IMR-90 (cell line): ENCODE results near the gene MCRS1. TPM values are rescaled to one million over a fixed set of nuclear protein-coding genes. Genes with fewer than 3 reads are reported as not detected.

Experiments
- ATAC-seq: fragments of 200-7000 bp; cut with Tn5 transposase; 2 replicates; pipeline ENCODE4 v1.9.1; 2020; ENCODE audit warnings: low read depth, mild to moderate bottlenecking, moderate library complexity
- BruUV-seq: library from RNA; stranded (reverse); fragments of 400-500 nt; replicated peaks from 2 replicates; lab custom pipeline; 2021; lab: Mats Ljungman, UMichigan
- CTCF ChIA-PET: fragments of 300-600 bp; formaldehyde crosslinking; extraction: SDS; loops from one replicate; lab custom pipeline; 2021; ENCODE audit warnings: antibody characterized with exemption; lab: Yijun Ruan, JAX
- POLR2A ChIA-PET: fragments of 300-600 bp; sonication (Branson Sonifier 250); formaldehyde crosslinking; loops from one replicate; lab custom pipeline; 2022; ENCODE audit warnings: antibody characterized with exemption; ENCODE audit not compliant: unreplicated experiment; lab: Charles Lee
- DNase-seq: peaks from one replicate; pipeline ENCODE4 v3.0.0; 2013
- H2AFZ ChIP-seq: replicated peaks from 2 replicates; pipeline ENCODE3; 2013; ENCODE audit warnings: low read length, mild to moderate bottlenecking; ENCODE audit not compliant: poor library complexity
- H2AK5ac ChIP-seq: 2 replicates; pipeline ENCODE4 v1.6.1; 2013; ENCODE audit warnings: low read depth, low read length, inconsistent platforms
- H2AK9ac ChIP-seq: replicated peaks from 2 replicates; pipeline ENCODE3; 2013; ENCODE audit warnings: mild to moderate bottlenecking, low read depth, low read length, moderate library complexity; ENCODE audit not compliant: poor library complexity
- H2BK120ac ChIP-seq: 2 replicates; pipeline ENCODE4 v1.6.1; 2013; ENCODE audit warnings: low read depth, low read length, inconsistent platforms
- H2BK15ac ChIP-seq: 3 replicates; pipeline ENCODE4 v1.6.1; 2013; ENCODE audit warnings: low read depth, low read length, inconsistent platforms
- H2BK20ac ChIP-seq: 2 replicates; pipeline ENCODE4 v1.6.1; 2013; ENCODE audit warnings: low read depth, mild to moderate bottlenecking, inconsistent platforms, low read length, moderate library complexity
- H2BK5ac ChIP-seq: 2 replicates; pipeline ENCODE4 v1.6.1; 2013; ENCODE audit warnings: mild to moderate bottlenecking, low read depth, low read length, inconsistent platforms; ENCODE audit not compliant: poor library complexity, severe bottlenecking
- H3K14ac ChIP-seq: replicated peaks from 2 replicates; pipeline ENCODE4 v1.6.1; 2013; ENCODE audit warnings: low read depth, low read length, inconsistent platforms
- H3K18ac ChIP-seq: 2 replicates; pipeline ENCODE4 v1.6.1; 2013; ENCODE audit warnings: low read depth, low read length, control low read depth
- H3K23ac ChIP-seq: 2 replicates; pipeline ENCODE4 v1.6.1; 2013; ENCODE audit warnings: low read depth, low read length, inconsistent platforms
- H3K27ac ChIP-seq: 2 replicates; pipeline ENCODE4 v1.5.1; 2013; ENCODE audit warnings: mild to moderate bottlenecking, control low read depth, low read length; ENCODE audit not compliant: insufficient read depth
- H3K27me3 ChIP-seq: 2 replicates; pipeline ENCODE4 v1.6.1; 2013; ENCODE audit warnings: low read length; ENCODE audit not compliant: control insufficient read depth, insufficient read depth
- H3K36me3 ChIP-seq: 2 replicates; pipeline ENCODE4 v1.6.1; 2013; ENCODE audit warnings: low read length, mixed read lengths; ENCODE audit not compliant: control insufficient read depth, insufficient read depth
- H3K4ac ChIP-seq: 2 replicates; pipeline ENCODE4 v1.6.1; 2013; ENCODE audit warnings: low read depth, low read length, inconsistent platforms
- H3K4me1 ChIP-seq: 2 replicates; pipeline ENCODE4 v1.6.1; 2013; ENCODE audit warnings: low read length, mixed read lengths; ENCODE audit not compliant: control insufficient read depth, insufficient read depth
- H3K4me2 ChIP-seq: 2 replicates; pipeline ENCODE4 v1.6.1; 2013; ENCODE audit warnings: low read depth, mild to moderate bottlenecking, control low read depth, low read length, moderate library complexity
- H3K4me3 ChIP-seq: 2 replicates; pipeline ENCODE4 v1.5.1; 2013; ENCODE audit warnings: low read depth, mild to moderate bottlenecking, control low read depth, low read length, moderate library complexity; ENCODE audit not compliant: insufficient read depth
- H3K56ac ChIP-seq: 2 replicates; pipeline ENCODE4 v1.6.1; 2013; ENCODE audit warnings: low read length, inconsistent platforms; ENCODE audit not compliant: insufficient read depth; ENCODE audit errors: extremely low read depth
- H3K79me1 ChIP-seq, 2 experiments: 2 replicates each; pipeline ENCODE4 v1.6.1; 2013; ENCODE audit warnings: low read length in 2 of 2, inconsistent platforms in 1 of 2, low read depth in 1 of 2
- H3K9ac ChIP-seq: 2 replicates; pipeline ENCODE4 v1.6.1; 2013; ENCODE audit warnings: low read depth, low read length, control low read depth
- H3K9me1 ChIP-seq: 2 replicates; pipeline ENCODE4 v1.6.1; 2013; ENCODE audit warnings: low read length, inconsistent platforms; ENCODE audit not compliant: insufficient read depth
- H3K9me3 ChIP-seq: 2 replicates; pipeline ENCODE4 v1.6.1; 2013; ENCODE audit warnings: low read length; ENCODE audit not compliant: control insufficient read depth, insufficient read depth
- H4K20me1 ChIP-seq: 2 replicates; pipeline ENCODE4 v1.6.1; 2013; ENCODE audit warnings: low read length, inconsistent platforms; ENCODE audit not compliant: insufficient read depth
- H4K5ac ChIP-seq: 2 replicates; pipeline ENCODE4 v1.6.1; 2013; ENCODE audit warnings: mild to moderate bottlenecking, low read depth, low read length, control low read depth
- H4K8ac ChIP-seq, 2 experiments: 2 replicates each; pipeline ENCODE4 v1.6.1; 2013; ENCODE audit warnings: low read depth in 2 of 2, low read length in 2 of 2, control low read depth in 1 of 2, inconsistent platforms in 1 of 2
- H4K91ac ChIP-seq: 2 replicates; pipeline ENCODE4 v1.6.1; 2013; ENCODE audit warnings: low read depth, low read length, inconsistent platforms; ENCODE audit not compliant: insufficient read depth
- BHLHE40 ChIP-seq: fragments of 150-350 bp; IDR thresholded peaks from 2 replicates; pipeline ENCODE4 v1.6.1; 2016; ENCODE audit warnings: mild to moderate bottlenecking, low read depth, low read length
- CEBPB ChIP-seq: IDR thresholded peaks from 2 replicates; pipeline ENCODE4 v1.6.1; 2012; ENCODE audit warnings: low read depth, low read length, improper control_type of control experiment
- CHD1 ChIP-seq: IDR thresholded peaks from 2 replicates; pipeline ENCODE4 v1.6.1; 2012; ENCODE audit warnings: low read depth, low read length, improper control_type of control experiment
- CTCF ChIP-seq: conservative IDR thresholded peaks from 2 replicates; pipeline ENCODE4 v1.5.1; 2012; ENCODE audit warnings: mild to moderate bottlenecking, low read depth, low read length, improper control_type of control experiment
- FOS ChIP-seq: fragments of 150-350 bp; IDR thresholded peaks from 2 replicates; pipeline ENCODE4 v1.6.1; 2016; ENCODE audit warnings: low read depth, low read length
- MAFK ChIP-seq: IDR thresholded peaks from 2 replicates; pipeline ENCODE4 v1.6.1; 2012; ENCODE audit warnings: low read depth, low read length, improper control_type of control experiment
- MAZ ChIP-seq: IDR thresholded peaks from 2 replicates; pipeline ENCODE4 v1.6.1; 2012; ENCODE audit warnings: low read depth, mild to moderate bottlenecking, low read length, improper control_type of control experiment, moderate library complexity, borderline replicate concordance
- MXI1 ChIP-seq: IDR thresholded peaks from 2 replicates; pipeline ENCODE4 v1.6.1; 2012; ENCODE audit warnings: low read depth, mild to moderate bottlenecking, low read length, moderate library complexity, borderline replicate concordance
- NFE2L2 ChIP-seq: fragments of 150-350 bp; IDR thresholded peaks from 2 replicates; pipeline ENCODE4 v1.6.1; 2016; ENCODE audit warnings: low read depth, mild to moderate bottlenecking, low read length
- POLR2A ChIP-seq: IDR thresholded peaks from 2 replicates; pipeline ENCODE4 v1.6.1; 2012; ENCODE audit warnings: mild to moderate bottlenecking, low read depth, low read length
- RAD21 ChIP-seq: IDR thresholded peaks from 2 replicates; pipeline ENCODE4 v1.6.1; 2012; ENCODE audit warnings: low read length, improper control_type of control experiment
- RCOR1 ChIP-seq: IDR thresholded peaks from 2 replicates; pipeline ENCODE4 v1.6.1; 2012; ENCODE audit warnings: mild to moderate bottlenecking, low read length, improper control_type of control experiment; ENCODE audit not compliant: insufficient replicate concordance
- RFX5 ChIP-seq: IDR thresholded peaks from 2 replicates; pipeline ENCODE4 v1.8.0; 2012; ENCODE audit warnings: low read depth, mild to moderate bottlenecking, low read length, moderate library complexity
- SMC3 ChIP-seq: fragments of 150-350 bp; IDR thresholded peaks from 2 replicates; pipeline ENCODE4 v1.6.1; 2016; ENCODE audit warnings: low read depth, mild to moderate bottlenecking, antibody characterized with exemption, low read length, moderate library complexity
- WGBS, 2 experiments: methylation state at CpG; one replicate each; pipeline versions ENCODE4 v1.1.5 to v1.1.7; 2013; ENCODE audit warnings: missing lambda C conversion rate in 2 of 2; ENCODE audit not compliant: insufficient read length in 1 of 2; ENCODE audit errors: extremely low coverage in 2 of 2; 5-methylcytosine and 5-hydroxymethylcytosine counted together
- dilution Hi-C: fragments of 300-500 bp; cut with HindIII; formaldehyde crosslinking; loops from one replicate; pipeline ENCODE4 v1.14.3; 2018; ENCODE audit warnings: low sequenced_read_pairs; ENCODE audit not compliant: unreplicated experiment
- in situ Hi-C: fragments of 300-500 bp; cut with MboI; formaldehyde crosslinking; loops from 3 replicates; pipeline ENCODE4 v1.14.3; 2019; ENCODE audit warnings: low sequenced_read_pairs, inconsistent platforms, mixed read lengths
- intact Hi-C: fragments of 100-400 bp; cut with micrococcal nuclease; formaldehyde crosslinking; loops from 2 replicates; pipeline ENCODE4 v1.10.0; 2022
- polyA plus RNA-seq, 3 experiments: library from polyadenylated mRNA; depleted of rRNA; stranded (reverse); fragments of >200 nt; gene quantifications; 2 replicates each; pipeline ENCODE4 v1.2.3, GENCODE V29; 2012; ENCODE audit warnings: low replicate concordance in 1 of 3
- total RNA-seq: library from RNA; depleted of rRNA; stranded (reverse); fragments of >200 nt; gene quantifications from 2 replicates; pipeline ENCODE4 v1.2.3, GENCODE V29; 2012
- TF ChIP-seq, protein P1 (sequence below): fragments of 150-350 bp; IDR thresholded peaks from 2 replicates; pipeline ENCODE4 v1.6.1; 2016; ENCODE audit warnings: low read depth, mild to moderate bottlenecking, low read length, moderate library complexity, borderline replicate concordance
- TF ChIP-seq, protein P2 (sequence below): fragments of 150-350 bp; IDR thresholded peaks from 2 replicates; pipeline ENCODE4 v1.6.1; 2017; ENCODE audit warnings: mild to moderate bottlenecking, antibody characterized with exemption, low read length, low read depth

The MCRS1 gene
- total and polyA plus RNA-seq, 2 of the 4 experiments (the other 2 are of a cell fraction), result 72.9 to 73.2 TPM

GRCh38 chr12:49545815-49546214 is 22.1 kb downstream of the MCRS1 start:
- no peak overlapping the region for H3K23ac ChIP-seq
- no peak overlapping the region for H2BK15ac ChIP-seq
- no peaks in the 10 kb centered on the region for H4K20me1 ChIP-seq
- H3K4me1 ChIP-seq, result peaks cover 3% of the 10 kb centered on the region; the same call in 1 of the 2 replicates
- no peaks in the 10 kb centered on the region for H3K36me3 ChIP-seq
- POLR2A ChIA-PET, result no interaction called here
- H2BK120ac ChIP-seq, result no peak overlapping the region
- WGBS, 2 experiments, result 33% methylated on average over 1 of the region's 4 CpGs; no CpG with 5 or more reads in 1 of the 2 experiments
- no peak overlapping the region for H3K27ac ChIP-seq
- no peak overlapping the region for H2AFZ ChIP-seq
- dilution Hi-C loops (no loop called here), intact Hi-C loops (no loop called here), in situ Hi-C loops (no loop called here)
- no peak overlapping the region for H3K4me3 ChIP-seq
- no peaks in the 10 kb centered on the region for H3K79me1 ChIP-seq
- no peak overlapping the region for H3K9ac ChIP-seq
- H2BK20ac ChIP-seq, result no peak overlapping the region
- DNase-seq (no peak), ATAC-seq (no peak)
- no peak overlapping the region for H3K4me2 ChIP-seq
- H3K18ac ChIP-seq, result no peak overlapping the region
- no peak overlapping the region for H4K8ac ChIP-seq
- H2AK9ac ChIP-seq, result no peak overlapping the region
- peaks cover 81% of the 10 kb centered on the region for H3K27me3 ChIP-seq
- no peaks in the 10 kb centered on the region for H3K9me1 ChIP-seq
- no TSS peak for BruUV-seq
- no peak overlapping the region for H3K56ac ChIP-seq
- H3K4ac ChIP-seq, result no peak overlapping the region
- no peaks in the 10 kb centered on the region for H3K9me3 ChIP-seq
- no peak overlapping the region for H3K14ac ChIP-seq
- no peak overlapping the region for H2BK5ac ChIP-seq
- H4K91ac ChIP-seq, result no peak overlapping the region
- no peak overlapping the region for H2AK5ac ChIP-seq
- CTCF ChIA-PET, result no interaction called here
- TF ChIP-seq MAFK, result no peak
- no peak for TF ChIP-seq RCOR1
- TF ChIP-seq CTCF, result no peak
- TF ChIP-seq, protein P1, sequence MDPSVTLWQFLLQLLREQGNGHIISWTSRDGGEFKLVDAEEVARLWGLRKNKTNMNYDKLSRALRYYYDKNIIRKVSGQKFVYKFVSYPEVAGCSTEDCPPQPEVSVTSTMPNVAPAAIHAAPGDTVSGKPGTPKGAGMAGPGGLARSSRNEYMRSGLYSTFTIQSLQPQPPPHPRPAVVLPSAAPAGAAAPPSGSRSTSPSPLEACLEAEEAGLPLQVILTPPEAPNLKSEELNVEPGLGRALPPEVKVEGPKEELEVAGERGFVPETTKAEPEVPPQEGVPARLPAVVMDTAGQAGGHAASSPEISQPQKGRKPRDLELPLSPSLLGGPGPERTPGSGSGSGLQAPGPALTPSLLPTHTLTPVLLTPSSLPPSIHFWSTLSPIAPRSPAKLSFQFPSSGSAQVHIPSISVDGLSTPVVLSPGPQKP, result no peak
- TF ChIP-seq NFE2L2, result no peak
- no peak for TF ChIP-seq BHLHE40
- TF ChIP-seq, protein P2, sequence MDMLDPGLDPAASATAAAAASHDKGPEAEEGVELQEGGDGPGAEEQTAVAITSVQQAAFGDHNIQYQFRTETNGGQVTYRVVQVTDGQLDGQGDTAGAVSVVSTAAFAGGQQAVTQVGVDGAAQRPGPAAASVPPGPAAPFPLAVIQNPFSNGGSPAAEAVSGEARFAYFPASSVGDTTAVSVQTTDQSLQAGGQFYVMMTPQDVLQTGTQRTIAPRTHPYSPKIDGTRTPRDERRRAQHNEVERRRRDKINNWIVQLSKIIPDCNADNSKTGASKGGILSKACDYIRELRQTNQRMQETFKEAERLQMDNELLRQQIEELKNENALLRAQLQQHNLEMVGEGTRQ, result no peak
- TF ChIP-seq POLR2A, result no peak
- no peak for TF ChIP-seq CEBPB
- TF ChIP-seq MAZ, result no peak
- TF ChIP-seq MXI1, result no peak
- TF ChIP-seq RFX5, result no peak
- no peak for TF ChIP-seq FOS
- no peak for TF ChIP-seq CHD1
- no peak for TF ChIP-seq RAD21
- TF ChIP-seq SMC3, result no peak
- H4K5ac ChIP-seq, result no peak overlapping the region
